Retinal pigment epithelial cell (primary cell): ENCODE measurements around the gene REEP3.

Experiments
- DNase-seq: peaks from one replicate; pipeline ENCODE4 v3.0.0-alpha.2; 2010; ENCODE audit warnings: low read depth
- H3K4me3 ChIP-seq: 2 replicates; pipeline ENCODE4 v1.5.1; 2011; ENCODE audit warnings: mild to moderate bottlenecking, low read length, control low read depth, moderate library complexity
- TF ChIP-seq, protein P1 (sequence below): conservative IDR thresholded peaks from 2 replicates; pipeline ENCODE4 v1.5.1; 2011; ENCODE audit warnings: low read depth, low read length, control low read depth, inconsistent platforms

The REEP3 gene

GRCh38 chr10:63537536-63537935 lies 16.3 kb downstream of the REEP3 start:
- DNase-seq: no peak
- H3K4me3 ChIP-seq: no peak overlapping the region
- TF ChIP-seq, protein P1, sequence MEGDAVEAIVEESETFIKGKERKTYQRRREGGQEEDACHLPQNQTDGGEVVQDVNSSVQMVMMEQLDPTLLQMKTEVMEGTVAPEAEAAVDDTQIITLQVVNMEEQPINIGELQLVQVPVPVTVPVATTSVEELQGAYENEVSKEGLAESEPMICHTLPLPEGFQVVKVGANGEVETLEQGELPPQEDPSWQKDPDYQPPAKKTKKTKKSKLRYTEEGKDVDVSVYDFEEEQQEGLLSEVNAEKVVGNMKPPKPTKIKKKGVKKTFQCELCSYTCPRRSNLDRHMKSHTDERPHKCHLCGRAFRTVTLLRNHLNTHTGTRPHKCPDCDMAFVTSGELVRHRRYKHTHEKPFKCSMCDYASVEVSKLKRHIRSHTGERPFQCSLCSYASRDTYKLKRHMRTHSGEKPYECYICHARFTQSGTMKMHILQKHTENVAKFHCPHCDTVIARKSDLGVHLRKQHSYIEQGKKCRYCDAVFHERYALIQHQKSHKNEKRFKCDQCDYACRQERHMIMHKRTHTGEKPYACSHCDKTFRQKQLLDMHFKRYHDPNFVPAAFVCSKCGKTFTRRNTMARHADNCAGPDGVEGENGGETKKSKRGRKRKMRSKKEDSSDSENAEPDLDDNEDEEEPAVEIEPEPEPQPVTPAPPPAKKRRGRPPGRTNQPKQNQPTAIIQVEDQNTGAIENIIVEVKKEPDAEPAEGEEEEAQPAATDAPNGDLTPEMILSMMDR: no peak

DNA sequence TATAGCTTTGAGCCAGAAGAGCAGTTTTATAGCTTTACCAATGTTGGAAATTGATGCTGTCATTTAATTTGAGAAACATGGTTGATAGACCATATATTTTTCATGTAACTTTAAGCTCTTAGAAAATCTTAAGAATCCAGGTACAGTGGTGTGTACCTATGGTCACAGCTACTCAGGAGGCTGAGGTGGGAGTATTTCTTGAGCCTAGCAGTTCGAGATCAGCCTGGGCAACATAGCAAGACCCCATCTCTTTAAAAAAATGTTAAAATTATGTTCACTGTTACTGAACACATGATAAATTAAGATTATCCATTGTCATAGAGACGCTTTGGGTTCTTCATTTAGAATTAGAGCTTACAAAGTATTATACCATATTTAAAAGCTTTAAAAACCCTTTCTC lies 18.2 kb downstream of the REEP3 start:
- DNase-seq: no peak
- TF ChIP-seq, protein P1: no peak
- H3K4me3 ChIP-seq: no peak overlapping the region

GRCh38 chr10:63539994-63540393 lies 18.8 kb downstream of the REEP3 start:
- DNase-seq: no peak
- TF ChIP-seq, protein P1: no peak
- no peak overlapping the region for H3K4me3 ChIP-seq

GRCh38 chr10:63542835-63543575 lies 21.8 kb downstream of the REEP3 start:
- H3K4me3 ChIP-seq: no peak overlapping the region
- TF ChIP-seq, protein P1: no peak
- no peak for DNase-seq

GRCh38 chr10:63543576-63543962 lies 22.4 kb downstream of the REEP3 start:
- no peak for DNase-seq
- TF ChIP-seq, protein P1: no peak
- no peak overlapping the region for H3K4me3 ChIP-seq

DNA sequence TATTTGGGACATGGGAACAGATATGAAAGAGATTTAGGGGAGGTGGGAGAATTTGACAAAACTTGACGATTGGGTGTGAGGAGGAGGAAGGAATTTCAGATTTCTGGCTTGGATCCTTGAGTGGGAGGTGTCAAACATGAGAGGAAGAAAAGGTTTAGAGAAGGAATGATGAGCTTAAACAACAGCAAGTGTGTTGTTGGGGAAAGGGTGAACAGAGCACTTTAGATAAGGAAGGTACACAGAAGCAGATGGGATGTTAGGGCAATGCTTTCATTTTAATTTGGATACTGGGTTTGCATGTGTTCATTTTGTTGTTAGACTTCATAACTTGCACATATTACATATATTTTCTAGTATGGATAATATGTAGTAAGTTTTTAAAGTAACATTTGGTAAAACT lies 23.2 kb downstream of the REEP3 start:
- no peak for DNase-seq
- TF ChIP-seq, protein P1: no peak
- no peak overlapping the region for H3K4me3 ChIP-seq

DNA sequence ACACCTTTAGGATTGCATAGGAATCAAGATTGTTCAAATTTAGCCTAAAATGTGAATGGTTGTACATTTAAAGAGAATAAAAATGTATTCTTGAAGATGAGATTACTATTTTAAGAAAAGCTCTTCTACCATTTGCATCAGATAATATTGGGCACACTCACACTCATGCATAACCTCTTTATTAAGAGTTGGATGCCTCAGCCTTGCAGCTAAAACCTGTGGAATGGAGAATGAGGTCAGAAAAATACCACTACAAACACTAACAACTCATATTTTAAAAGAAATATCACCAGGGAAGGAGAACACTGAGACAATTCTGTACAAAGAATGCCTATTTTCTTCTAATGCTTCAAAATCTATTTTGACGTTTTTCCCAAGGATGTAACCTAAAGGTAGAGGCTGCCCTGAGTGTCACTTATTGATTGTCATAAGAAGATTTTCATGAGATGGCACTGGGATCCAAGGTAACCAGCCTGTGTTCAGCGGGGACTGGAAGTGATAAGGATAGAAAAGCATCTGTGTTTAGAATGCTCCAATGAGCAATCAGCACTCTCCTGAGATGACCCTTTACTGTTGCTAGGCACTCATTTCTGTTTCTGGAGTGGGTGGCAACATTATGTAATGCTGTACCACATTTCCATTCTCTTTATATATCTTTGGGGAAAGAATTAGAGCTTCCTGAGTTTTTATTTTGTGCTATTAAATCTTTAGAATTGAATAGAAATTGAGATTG lies 26.6 kb downstream of the REEP3 start:
- DNase-seq: no peak
- no peak overlapping the region for H3K4me3 ChIP-seq
- TF ChIP-seq, protein P1: no peak
